ENCODE results near the gene STMND1. TPM values are rescaled to one million over a fixed set of nuclear protein-coding genes. Genes with fewer than 3 reads are reported as not detected.

STMND1 gene
- total RNA-seq, 4 donors from 2014 or later, result 0.49 TPM; not detected in 3

DNA sequence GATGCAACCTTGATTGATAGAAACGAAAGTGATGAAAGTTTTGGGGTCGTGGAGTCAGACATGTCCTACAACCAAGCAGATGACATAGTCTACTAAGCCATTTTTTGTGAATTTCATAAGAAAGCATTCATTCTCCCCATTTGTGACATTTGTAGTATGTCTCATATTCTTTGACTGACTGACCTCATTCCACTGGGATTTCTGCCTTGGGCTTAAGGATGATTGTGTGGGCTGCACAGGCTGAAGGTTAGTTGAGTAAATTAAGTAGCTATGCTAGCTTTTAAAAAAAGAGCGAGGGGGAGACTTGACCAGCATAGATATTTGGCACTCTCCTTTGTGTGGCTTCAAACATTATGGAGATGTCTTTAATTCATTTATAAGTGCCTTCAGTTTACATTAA is 28.9 kb downstream of the STMND1 start:
- no peaks in the 10 kb centered on the region for H3K9me3 ChIP-seq
- 77% methylated on average over 3 of the region's 3 CpGs for WGBS
- TF ChIP-seq POLR2A (IDR thresholded peaks at IDR 0.05), result no peak
- TF ChIP-seq POLR2AphosphoS5 (IDR thresholded peaks at IDR 0.05), result no peak
- TF ChIP-seq, protein P1, sequence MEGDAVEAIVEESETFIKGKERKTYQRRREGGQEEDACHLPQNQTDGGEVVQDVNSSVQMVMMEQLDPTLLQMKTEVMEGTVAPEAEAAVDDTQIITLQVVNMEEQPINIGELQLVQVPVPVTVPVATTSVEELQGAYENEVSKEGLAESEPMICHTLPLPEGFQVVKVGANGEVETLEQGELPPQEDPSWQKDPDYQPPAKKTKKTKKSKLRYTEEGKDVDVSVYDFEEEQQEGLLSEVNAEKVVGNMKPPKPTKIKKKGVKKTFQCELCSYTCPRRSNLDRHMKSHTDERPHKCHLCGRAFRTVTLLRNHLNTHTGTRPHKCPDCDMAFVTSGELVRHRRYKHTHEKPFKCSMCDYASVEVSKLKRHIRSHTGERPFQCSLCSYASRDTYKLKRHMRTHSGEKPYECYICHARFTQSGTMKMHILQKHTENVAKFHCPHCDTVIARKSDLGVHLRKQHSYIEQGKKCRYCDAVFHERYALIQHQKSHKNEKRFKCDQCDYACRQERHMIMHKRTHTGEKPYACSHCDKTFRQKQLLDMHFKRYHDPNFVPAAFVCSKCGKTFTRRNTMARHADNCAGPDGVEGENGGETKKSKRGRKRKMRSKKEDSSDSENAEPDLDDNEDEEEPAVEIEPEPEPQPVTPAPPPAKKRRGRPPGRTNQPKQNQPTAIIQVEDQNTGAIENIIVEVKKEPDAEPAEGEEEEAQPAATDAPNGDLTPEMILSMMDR (IDR thresholded peaks at IDR 0.05), result no peak
- TF ChIP-seq EP300 (IDR thresholded peaks at IDR 0.05), result no peak
- H3K27ac ChIP-seq, result no peak overlapping the region
- H3K4me1 ChIP-seq, result no peaks in the 10 kb centered on the region
- no peak overlapping the region for H3K4me3 ChIP-seq
- H3K36me3 ChIP-seq, result no peaks in the 10 kb centered on the region
- H3K27me3 ChIP-seq, result no peaks in the 10 kb centered on the region
- no peak for DNase-seq (ENCODE audit: low spot score in 2 of 2)

DNA sequence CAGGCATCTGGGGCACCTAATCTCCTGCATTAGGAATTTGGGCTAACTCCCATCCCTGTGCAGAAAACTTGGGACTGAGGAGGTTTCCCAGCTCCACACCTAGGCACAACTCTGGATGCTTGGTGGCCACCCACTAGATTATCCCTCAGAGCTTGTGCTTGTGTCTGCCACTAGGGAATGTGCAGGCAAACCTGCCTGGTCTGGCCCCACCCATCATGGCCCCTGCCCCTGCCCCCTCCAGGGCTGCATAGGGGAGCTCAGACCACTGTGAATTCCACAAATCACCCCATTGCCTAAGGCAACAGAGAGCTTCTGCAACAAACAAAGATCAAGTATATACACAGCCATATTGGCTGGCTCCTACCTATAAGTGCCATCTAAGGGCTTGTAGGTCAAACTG is 31.1 kb downstream of the STMND1 start:
- Histone ChIP-seq H3K4me3 (no peak overlapping the region), H3K27me3 (no peaks in the 10 kb centered on the region), H3K27ac (no peak overlapping the region), H3K9me3 (peaks cover 2% of the 10 kb centered on the region), H3K4me1 (no peaks in the 10 kb centered on the region), H3K36me3 (no peaks in the 10 kb centered on the region)
- no peak for DNase-seq (ENCODE audit: low spot score in 2 of 2)
- TF ChIP-seq POLR2A (IDR thresholded peaks at IDR 0.05) (no peak), POLR2AphosphoS5 (IDR thresholded peaks at IDR 0.05) (no peak), EP300 (IDR thresholded peaks at IDR 0.05) (no peak)
- TF ChIP-seq, protein P1 (IDR thresholded peaks at IDR 0.05), result no peak

DNA sequence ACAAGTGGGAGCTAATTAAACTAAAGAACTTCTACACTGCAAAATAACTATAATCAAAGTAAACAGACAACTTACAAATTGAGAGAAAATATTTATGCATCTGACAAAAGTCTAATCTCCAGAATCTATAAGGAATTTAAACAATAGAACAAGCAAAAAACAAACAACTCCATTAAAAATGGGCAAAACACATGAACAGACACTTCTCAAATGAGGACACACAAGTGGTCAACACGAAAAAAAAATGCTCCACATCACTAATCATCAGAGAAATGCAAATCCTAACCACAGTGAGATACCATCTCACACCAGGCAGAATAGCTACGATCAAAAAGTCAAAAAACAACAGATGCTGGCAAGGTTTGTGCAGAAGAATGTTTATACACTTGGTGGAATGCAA is 36.2 kb downstream of the STMND1 start:
- H3K4me1 ChIP-seq, result no peaks in the 10 kb centered on the region
- WGBS, result 46% methylated on average over 2 of the region's 2 CpGs
- H3K4me3 ChIP-seq, result no peak overlapping the region
- no peak overlapping the region for H3K27ac ChIP-seq
- no peaks in the 10 kb centered on the region for H3K27me3 ChIP-seq
- TF ChIP-seq POLR2AphosphoS5 (IDR thresholded peaks at IDR 0.05) (no peak), POLR2A (IDR thresholded peaks at IDR 0.05) (no peak), EP300 (IDR thresholded peaks at IDR 0.05) (no peak)
- TF ChIP-seq, protein P1 (IDR thresholded peaks at IDR 0.05), result no peak
- H3K9me3 ChIP-seq, result peaks cover 5% of the 10 kb centered on the region
- no peak for DNase-seq (ENCODE audit: low spot score in 2 of 2)
- no peaks in the 10 kb centered on the region for H3K36me3 ChIP-seq

DNA sequence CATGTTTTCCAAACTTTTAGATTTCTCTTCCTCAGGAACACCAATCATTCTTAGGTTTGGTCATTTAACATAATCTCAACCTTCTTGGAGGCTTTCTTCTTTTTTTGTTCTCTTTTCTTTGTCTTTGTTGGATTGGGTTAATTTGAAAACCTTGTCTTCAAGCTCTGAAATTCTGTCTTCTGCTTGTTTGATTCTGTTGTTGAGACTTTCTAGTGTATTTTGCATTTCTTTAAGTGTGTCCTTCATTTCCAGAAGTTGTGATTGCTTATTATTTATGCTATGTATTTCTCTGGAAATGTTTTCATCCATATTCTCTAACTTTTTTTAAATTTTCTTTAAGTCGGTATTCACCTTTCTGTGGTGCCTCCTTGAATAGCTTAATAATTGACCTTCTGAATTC is 42.2 kb downstream of the STMND1 start:
- Histone ChIP-seq H3K27ac (no peak overlapping the region), H3K27me3 (no peaks in the 10 kb centered on the region), H3K4me3 (no peak overlapping the region), H3K9me3 (peaks cover 4% of the 10 kb centered on the region), H3K36me3 (no peaks in the 10 kb centered on the region), H3K4me1 (no peaks in the 10 kb centered on the region)
- 93% methylated on average over 1 of the region's 1 CpG for WGBS
- no peak for DNase-seq (ENCODE audit: low spot score in 2 of 2)
- TF ChIP-seq, protein P1 (IDR thresholded peaks at IDR 0.05), result no peak
- no peak for TF ChIP-seq POLR2AphosphoS5 (IDR thresholded peaks at IDR 0.05)
- TF ChIP-seq POLR2A (IDR thresholded peaks at IDR 0.05), result no peak
- TF ChIP-seq EP300 (IDR thresholded peaks at IDR 0.05), result no peak

DNA sequence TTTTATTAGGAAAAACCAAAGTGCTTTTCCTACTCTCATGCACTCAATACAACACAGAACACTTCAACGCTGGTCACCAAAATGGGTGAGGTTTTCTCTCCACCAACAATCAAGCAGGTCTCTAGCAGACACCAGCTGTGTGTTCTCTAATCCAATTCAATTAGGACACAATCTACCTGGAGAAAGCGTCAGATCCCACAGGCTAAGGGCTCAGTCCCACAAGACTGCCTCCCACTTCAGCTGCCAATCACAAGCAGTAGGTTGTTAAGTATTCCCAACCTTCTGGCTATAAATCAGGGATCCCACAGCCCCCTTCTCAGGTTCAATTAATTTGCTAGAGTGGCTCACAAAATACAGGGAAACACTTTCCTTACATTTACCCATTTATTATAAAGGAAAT is 47.7 kb downstream of the STMND1 start:
- 80% methylated on average over 2 of the region's 2 CpGs for WGBS
- DNase-seq (ENCODE audit: low spot score in 2 of 2), result no peak

More for the DNA sequence above, 47.7 kb downstream of the STMND1 start:
- Histone ChIP-seq H3K27me3 (no peaks in the 10 kb centered on the region), H3K4me3 (no peak overlapping the region), H3K4me1 (no peaks in the 10 kb centered on the region), H3K9me3 (peaks cover 5% of the 10 kb centered on the region), H3K27ac (no peak overlapping the region), H3K36me3 (no peaks in the 10 kb centered on the region)
- TF ChIP-seq POLR2AphosphoS5 (IDR thresholded peaks at IDR 0.05) (no peak), POLR2A (IDR thresholded peaks at IDR 0.05) (no peak), EP300 (IDR thresholded peaks at IDR 0.05) (no peak)
- TF ChIP-seq, protein P1 (IDR thresholded peaks at IDR 0.05), result no peak

Data from suprapubic skin (tissue), 4 donors.